Mesothelial cell of epicardium (in vitro differentiated cells): ENCODE results near the gene ACACA. TPM values are rescaled to one million over a fixed set of nuclear protein-coding genes. Genes with fewer than 3 reads are reported as not detected.
"Not testable (repeated sequence)": the region's sequence is repeated elsewhere in the genome, so short reads cannot be mapped to it uniquely, and the experiment has no call there.

ENCODE experiments used
- DNase-seq, 2 experiments: peaks; one replicate each; pipeline ENCODE4 v3.0.0; 2021; ENCODE audit warnings: low spot score in 2 of 2; ENCODE audit not compliant: unreplicated experiment in 2 of 2
- H3K27ac Mint-ChIP-seq: 2 replicates; pipeline ENCODE4 v1.8.0; 2021; ENCODE audit warnings: mixed read lengths
- H3K27me3 Mint-ChIP-seq: 2 replicates; pipeline ENCODE4 v1.8.0; 2021; ENCODE audit warnings: low read depth, mixed read lengths
- H3K36me3 Mint-ChIP-seq: 2 replicates; pipeline ENCODE4 v1.8.0; 2021; ENCODE audit warnings: mixed read lengths
- H3K4me1 Mint-ChIP-seq: 2 replicates; pipeline ENCODE4 v1.8.0; 2021; ENCODE audit warnings: mixed read lengths
- H3K4me3 Mint-ChIP-seq: 2 replicates; pipeline ENCODE4 v1.8.0; 2021; ENCODE audit warnings: mild to moderate bottlenecking, moderate library complexity, mixed read lengths
- H3K9me3 Mint-ChIP-seq: 2 replicates; pipeline ENCODE4 v1.8.0; 2021; ENCODE audit warnings: mixed read lengths
- total RNA-seq: library from RNA; stranded (reverse); gene quantifications from 3 replicates; pipeline ENCODE4 v1.2.1, GENCODE V29; 2021
- TF ChIP-seq, protein P1 (sequence below): fragments of 200-600 bp; sonication (generic); IDR thresholded peaks from one replicate; pipeline ENCODE4 v1.5.0; 2021; ENCODE audit warnings: antibody characterized with exemption; ENCODE audit not compliant: unreplicated experiment

ACACA gene
- total RNA-seq, 1 donor from 2014 or later, result 127 TPM

DNA sequence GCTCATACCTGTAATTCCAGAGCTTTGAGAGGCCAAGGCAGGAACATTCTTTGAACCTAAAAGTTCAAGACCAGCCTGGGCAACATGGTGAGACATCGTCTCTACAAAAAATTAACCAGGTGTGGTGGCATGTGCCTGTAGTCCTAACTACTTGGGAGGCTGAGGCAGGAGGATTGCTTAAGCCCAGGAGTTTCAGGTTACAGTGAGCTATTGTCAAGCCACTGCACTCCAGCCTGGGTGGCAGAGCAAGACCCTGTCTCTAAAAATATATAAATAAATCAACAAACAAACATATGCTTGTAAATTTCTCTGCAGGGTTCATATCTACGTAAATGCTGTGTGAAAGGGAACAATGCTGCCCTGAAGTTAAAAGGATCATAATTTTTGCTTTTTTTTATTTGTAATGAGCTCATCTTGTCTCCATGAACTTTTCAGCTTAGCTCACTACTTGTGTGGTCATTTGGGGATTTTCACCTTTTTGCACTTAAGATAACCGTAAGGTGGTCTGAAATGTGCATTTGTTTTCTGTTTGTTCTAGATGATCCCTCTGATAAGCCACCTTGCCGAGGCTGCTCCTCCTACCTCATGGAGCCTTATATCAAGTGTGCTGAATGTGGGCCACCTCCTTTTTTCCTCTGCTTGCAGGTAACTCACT is 16.5 kb upstream of the ACACA start:
- Mint-ChIP-seq H3K27me3 (no peaks in the 10 kb centered on the region), H3K4me3 (no peak overlapping the region), H3K9me3 (no peaks in the 10 kb centered on the region), H3K27ac (no peak overlapping the region), H3K36me3 (peaks cover 27% of the 10 kb centered on the region), H3K4me1 (no peaks in the 10 kb centered on the region)
- TF ChIP-seq, protein P1, sequence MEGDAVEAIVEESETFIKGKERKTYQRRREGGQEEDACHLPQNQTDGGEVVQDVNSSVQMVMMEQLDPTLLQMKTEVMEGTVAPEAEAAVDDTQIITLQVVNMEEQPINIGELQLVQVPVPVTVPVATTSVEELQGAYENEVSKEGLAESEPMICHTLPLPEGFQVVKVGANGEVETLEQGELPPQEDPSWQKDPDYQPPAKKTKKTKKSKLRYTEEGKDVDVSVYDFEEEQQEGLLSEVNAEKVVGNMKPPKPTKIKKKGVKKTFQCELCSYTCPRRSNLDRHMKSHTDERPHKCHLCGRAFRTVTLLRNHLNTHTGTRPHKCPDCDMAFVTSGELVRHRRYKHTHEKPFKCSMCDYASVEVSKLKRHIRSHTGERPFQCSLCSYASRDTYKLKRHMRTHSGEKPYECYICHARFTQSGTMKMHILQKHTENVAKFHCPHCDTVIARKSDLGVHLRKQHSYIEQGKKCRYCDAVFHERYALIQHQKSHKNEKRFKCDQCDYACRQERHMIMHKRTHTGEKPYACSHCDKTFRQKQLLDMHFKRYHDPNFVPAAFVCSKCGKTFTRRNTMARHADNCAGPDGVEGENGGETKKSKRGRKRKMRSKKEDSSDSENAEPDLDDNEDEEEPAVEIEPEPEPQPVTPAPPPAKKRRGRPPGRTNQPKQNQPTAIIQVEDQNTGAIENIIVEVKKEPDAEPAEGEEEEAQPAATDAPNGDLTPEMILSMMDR, result no peak
- no peak for DNase-seq

GRCh38 chr17:37417852-37418251 is 11.2 kb upstream of the ACACA start:
- TF ChIP-seq, protein P1, result no peak
- Mint-ChIP-seq H3K9me3 (peaks cover 8% of the 10 kb centered on the region), H3K27ac (no peak overlapping the region), H3K4me1 (no peaks in the 10 kb centered on the region), H3K4me3 (no peak overlapping the region), H3K36me3 (peaks cover 29% of the 10 kb centered on the region), H3K27me3 (no peaks in the 10 kb centered on the region)
- DNase-seq, result no peak

- no peaks in the 10 kb centered on the region for H3K4me1 Mint-ChIP-seq
- H3K4me3 Mint-ChIP-seq, result no peak overlapping the region
- TF ChIP-seq, protein P1, result no peak
- H3K27me3 Mint-ChIP-seq, result no peaks in the 10 kb centered on the region
- no peak for DNase-seq
- peaks cover 29% of the 10 kb centered on the region for H3K36me3 Mint-ChIP-seq
- no peak overlapping the region for H3K27ac Mint-ChIP-seq
- H3K9me3 Mint-ChIP-seq, result peaks cover 8% of the 10 kb centered on the region
Measured at GRCh38 chr17:37413875-37414519, 7.4 kb upstream of the ACACA start.

DNA sequence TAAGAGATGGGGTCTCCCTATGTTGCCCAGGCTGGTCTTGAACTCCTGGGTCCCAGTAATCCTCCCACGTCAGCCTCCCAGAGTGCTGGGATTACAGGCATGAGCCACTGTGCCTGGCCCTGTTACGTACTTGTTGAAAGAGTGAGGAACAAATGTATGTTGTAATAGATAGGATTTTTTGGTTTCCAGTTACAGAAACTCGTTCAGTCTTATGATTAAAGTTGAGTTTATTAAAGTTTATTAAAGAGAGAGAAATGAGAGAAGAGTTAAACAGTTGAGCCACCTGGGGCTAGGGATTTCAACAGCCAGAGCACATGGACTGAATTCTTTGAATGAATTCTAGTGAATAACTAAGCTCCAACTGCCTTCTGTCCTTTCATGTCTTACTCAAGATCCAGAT is 3.7 kb upstream of the ACACA start:
- Mint-ChIP-seq H3K4me1 (peaks cover 14% of the 10 kb centered on the region), H3K36me3 (peaks cover 23% of the 10 kb centered on the region), H3K4me3 (no peak overlapping the region), H3K27ac (peak overlapping the region; percentile 15), H3K9me3 (peaks cover 8% of the 10 kb centered on the region), H3K27me3 (no peaks in the 10 kb centered on the region)
- TF ChIP-seq, protein P1, result no peak
- DNase-seq, result no peak

- not testable (repeated sequence) for H3K36me3 Mint-ChIP-seq, DNase-seq, H3K27me3 Mint-ChIP-seq, H3K9me3 Mint-ChIP-seq
- Mint-ChIP-seq H3K27ac (peak overlapping the region; percentile 79), H3K4me1 (peaks cover 23% of the 10 kb centered on the region), H3K4me3 (peak overlapping the region; percentile 72)
Measured at GRCh38 chr17:37408145-37408479, 1.5 kb upstream of the ACACA start.

GRCh38 chr17:37405955-37406634 is 541 bp downstream of the ACACA start:
- peaks cover 23% of the 10 kb centered on the region for H3K4me1 Mint-ChIP-seq
- H3K36me3 Mint-ChIP-seq, result peaks cover 5% of the 10 kb centered on the region

DNA sequence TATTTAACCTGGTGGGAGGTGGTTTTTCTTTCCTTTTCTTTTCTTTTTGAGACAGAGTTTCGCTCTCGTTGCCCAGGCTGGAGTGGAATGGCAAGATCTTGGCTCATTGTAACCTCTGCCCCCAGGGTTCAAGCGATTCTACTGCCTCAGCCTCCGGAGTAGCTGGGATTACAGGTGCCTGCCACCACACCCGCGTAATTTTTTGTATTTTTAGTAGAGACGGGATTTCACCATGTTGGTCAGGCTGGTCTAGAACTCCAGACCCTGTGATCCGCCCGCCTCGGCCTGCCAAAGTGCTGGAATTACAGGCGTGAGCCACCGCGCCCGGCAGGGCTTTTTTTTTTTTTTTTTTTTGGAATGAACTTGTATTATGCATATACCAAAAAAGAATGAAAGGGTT is 1.1 kb downstream of the ACACA start:
- Mint-ChIP-seq H3K4me1 (peaks cover 23% of the 10 kb centered on the region), H3K4me3 (peak overlapping the region; percentile 97), H3K27ac (peak overlapping the region; percentile 95)
- H3K9me3 Mint-ChIP-seq, H3K36me3 Mint-ChIP-seq, DNase-seq, H3K27me3 Mint-ChIP-seq: not testable (repeated sequence)

More at GRCh38 chr17:37405955-37406634, 541 bp downstream of the ACACA start:
- no peaks in the 10 kb centered on the region for H3K9me3 Mint-ChIP-seq
- TF ChIP-seq, protein P1, result no peak
- peak overlapping the region; percentile 97 for H3K4me3 Mint-ChIP-seq
- peak in 1 of 2 experiments; percentile 71 for DNase-seq
- H3K27me3 Mint-ChIP-seq, result no peaks in the 10 kb centered on the region
- peak overlapping the region; percentile 95 for H3K27ac Mint-ChIP-seq
